Lower lobe of right lung (tissue), 2 donors: ENCODE data around the gene FXYD3. TPM values are rescaled to one million over a fixed set of nuclear protein-coding genes. Genes with fewer than 3 reads are reported as not detected.
A peak's percentile ranks its signal among the peaks of the same experiment; 100 is the strongest.

Source experiments
- ATAC-seq, 2 donors: fragments of 200-7000 bp; cut with Tn5 transposase; one replicate each; pipeline ENCODE4 v1.9.1; 2020 to 2022; ENCODE audit warnings: mild to moderate bottlenecking in 2 of 2, moderate library complexity in 2 of 2
- DNase-seq: peaks from one replicate; pipeline ENCODE4 v3.0.0-alpha.2; 2020
- H3K27ac ChIP-seq: fragments of 200-600 bp; one replicate; pipeline ENCODE4 v1.8.0; 2022
- H3K27me3 ChIP-seq: fragments of 200-600 bp; one replicate; pipeline ENCODE4 v1.8.0; 2022; ENCODE audit warnings: low read depth
- H3K36me3 ChIP-seq: fragments of 200-600 bp; one replicate; pipeline ENCODE4 v1.8.0; 2022; ENCODE audit warnings: mild to moderate bottlenecking
- H3K4me1 ChIP-seq: fragments of 200-600 bp; one replicate; pipeline ENCODE4 v1.8.0; 2022
- H3K4me3 ChIP-seq: fragments of 200-600 bp; one replicate; pipeline ENCODE4 v1.8.0; 2022; ENCODE audit warnings: mild to moderate bottlenecking
- H3K9me3 ChIP-seq: fragments of 200-600 bp; one replicate; pipeline ENCODE4 v1.8.0; 2022
- intact Hi-C: fragments of 100-400 bp; cut with DNase I; formaldehyde crosslinking; loops from one replicate; pipeline ENCODE4 v1.11.0; 2022
- total RNA-seq: library from RNA; stranded (reverse); fragmentation: NEBNext Ultra II Directional; extraction: Animal tissue kit (Norgen Biotek cat#: 25700); gene quantifications from one replicate; pipeline ENCODE4 v1.2.1, GENCODE V29; 2021
- TF ChIP-seq, protein P1 (sequence below): fragments of 200-600 bp; IDR thresholded peaks from one replicate; pipeline ENCODE4 v1.8.0; 2022; ENCODE audit warnings: antibody characterized with exemption, mild to moderate bottlenecking
- donor health status: DM: no; HTN: yes; CAD: no; lungs with severe emphysema.

FXYD3 gene
- total RNA-seq, 1 donor from 2014 or later = 135 TPM

DNA sequence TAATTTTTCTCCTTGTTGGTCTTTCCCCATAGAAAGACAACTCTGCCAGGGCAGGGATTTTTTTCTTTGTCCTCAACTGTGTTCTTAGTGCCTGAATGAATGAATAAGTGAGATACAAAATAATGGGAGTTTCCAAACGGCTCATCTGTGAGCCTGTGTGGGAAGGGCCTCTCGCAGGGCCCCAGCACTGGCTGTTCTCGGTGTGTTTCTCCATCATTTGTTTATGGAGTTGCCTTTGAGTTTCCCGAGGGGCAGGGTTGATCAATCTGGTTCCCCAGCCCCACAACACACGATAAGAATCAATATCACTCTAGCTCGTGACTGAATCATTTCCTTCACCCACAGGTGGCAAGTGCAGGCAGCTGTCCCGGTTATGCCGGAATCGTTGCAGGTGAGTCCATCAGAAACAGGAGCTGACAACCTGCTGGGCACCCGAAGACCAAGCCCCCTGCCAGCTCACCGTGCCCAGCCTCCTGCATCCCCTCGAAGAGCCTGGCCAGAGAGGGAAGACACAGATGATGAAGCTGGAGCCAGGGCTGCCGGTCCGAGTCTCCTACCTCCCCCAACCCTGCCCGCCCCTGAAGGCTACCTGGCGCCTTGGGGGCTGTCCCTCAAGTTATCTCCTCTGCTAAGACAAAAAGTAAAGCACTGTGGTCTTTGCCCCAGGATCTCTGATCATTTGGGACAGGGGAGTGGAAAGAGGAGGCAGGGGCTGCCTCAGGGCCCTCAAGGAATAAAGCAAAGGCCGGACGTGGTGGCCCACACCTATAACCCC is 53.8 kb downstream of the FXYD3 start:
- Histone ChIP-seq H3K4me1 (peaks cover 16% of the 10 kb centered on the region), H3K9me3 (peaks cover 21% of the 10 kb centered on the region), H3K36me3 (peaks cover 32% of the 10 kb centered on the region), H3K27me3 (no peaks in the 10 kb centered on the region), H3K27ac (no peak overlapping the region), H3K4me3 (no peak overlapping the region)
- ATAC-seq (peak in 1 of 2 donors; percentile 6), DNase-seq (no peak)
- intact Hi-C loops = no loop called here
- TF ChIP-seq, protein P1, sequence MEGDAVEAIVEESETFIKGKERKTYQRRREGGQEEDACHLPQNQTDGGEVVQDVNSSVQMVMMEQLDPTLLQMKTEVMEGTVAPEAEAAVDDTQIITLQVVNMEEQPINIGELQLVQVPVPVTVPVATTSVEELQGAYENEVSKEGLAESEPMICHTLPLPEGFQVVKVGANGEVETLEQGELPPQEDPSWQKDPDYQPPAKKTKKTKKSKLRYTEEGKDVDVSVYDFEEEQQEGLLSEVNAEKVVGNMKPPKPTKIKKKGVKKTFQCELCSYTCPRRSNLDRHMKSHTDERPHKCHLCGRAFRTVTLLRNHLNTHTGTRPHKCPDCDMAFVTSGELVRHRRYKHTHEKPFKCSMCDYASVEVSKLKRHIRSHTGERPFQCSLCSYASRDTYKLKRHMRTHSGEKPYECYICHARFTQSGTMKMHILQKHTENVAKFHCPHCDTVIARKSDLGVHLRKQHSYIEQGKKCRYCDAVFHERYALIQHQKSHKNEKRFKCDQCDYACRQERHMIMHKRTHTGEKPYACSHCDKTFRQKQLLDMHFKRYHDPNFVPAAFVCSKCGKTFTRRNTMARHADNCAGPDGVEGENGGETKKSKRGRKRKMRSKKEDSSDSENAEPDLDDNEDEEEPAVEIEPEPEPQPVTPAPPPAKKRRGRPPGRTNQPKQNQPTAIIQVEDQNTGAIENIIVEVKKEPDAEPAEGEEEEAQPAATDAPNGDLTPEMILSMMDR = no peak

DNA sequence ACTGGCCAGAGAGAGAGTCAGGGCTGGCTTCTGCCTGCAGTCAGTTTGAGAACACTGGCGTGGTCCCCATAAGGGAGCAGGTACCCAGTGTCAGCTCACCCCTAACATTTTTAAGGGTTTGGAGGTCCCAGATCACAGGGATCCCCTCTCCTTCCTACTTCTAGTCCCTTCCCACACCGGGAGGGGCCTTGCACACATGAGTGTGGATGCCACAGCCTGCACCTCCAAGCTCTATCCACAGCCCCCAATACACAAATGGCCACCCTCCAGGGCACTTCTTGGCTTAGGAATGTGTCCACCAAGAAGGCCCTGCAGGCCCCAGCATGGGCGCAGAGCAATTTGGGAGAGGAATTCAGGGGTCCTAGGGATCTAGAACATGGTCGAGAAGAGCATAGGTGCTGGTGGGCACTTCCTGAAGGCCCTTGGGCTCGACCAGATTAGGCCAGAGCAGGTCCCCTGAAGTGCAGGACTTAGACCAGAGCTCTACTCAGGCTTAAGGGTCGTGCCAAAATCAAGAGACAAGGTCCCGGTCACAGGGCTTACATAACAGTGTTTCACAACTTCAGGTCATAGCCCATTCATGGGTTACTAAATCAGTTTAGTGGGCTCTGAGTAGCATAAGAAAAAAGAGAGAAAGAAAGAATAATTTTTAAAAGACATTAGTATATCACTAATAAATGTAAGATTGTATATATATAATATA is 54.9 kb downstream of the FXYD3 start:
- TF ChIP-seq, protein P1 = no peak
- H3K9me3 ChIP-seq = peaks cover 15% of the 10 kb centered on the region
- peak overlapping the region; percentile 1 for H3K27ac ChIP-seq
- no peak overlapping the region for H3K4me3 ChIP-seq
- intact Hi-C loops = no loop called here
- H3K27me3 ChIP-seq = no peaks in the 10 kb centered on the region
- ATAC-seq (peak; percentile 13 to 75), DNase-seq (no peak)
- H3K36me3 ChIP-seq = peaks cover 23% of the 10 kb centered on the region
- peaks cover 16% of the 10 kb centered on the region for H3K4me1 ChIP-seq

DNA sequence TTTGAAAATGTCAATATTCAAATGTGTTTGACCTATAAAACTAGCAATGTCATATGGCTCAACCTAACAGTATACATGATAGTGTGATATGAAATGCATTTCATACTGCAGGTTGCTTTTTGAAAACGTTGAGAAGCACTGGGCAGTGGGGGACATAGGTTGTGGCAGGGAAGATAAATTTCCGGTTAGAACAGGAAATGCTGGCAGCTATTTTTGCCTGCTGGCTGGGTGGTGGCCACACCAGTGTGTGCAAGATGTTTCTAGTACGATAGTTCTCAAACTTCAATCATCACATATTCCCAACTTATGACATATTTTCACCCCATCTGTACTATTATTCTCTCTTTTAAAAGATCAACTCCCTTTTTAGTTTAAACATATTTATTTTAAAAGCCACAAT is 56.1 kb downstream of the FXYD3 start:
- H3K9me3 ChIP-seq = peaks cover 3% of the 10 kb centered on the region
- no peaks in the 10 kb centered on the region for H3K27me3 ChIP-seq
- ATAC-seq = no peak
- no peak for DNase-seq
- no peak overlapping the region for H3K27ac ChIP-seq
- H3K4me1 ChIP-seq = peaks cover 21% of the 10 kb centered on the region
- H3K4me3 ChIP-seq = no peak overlapping the region
- intact Hi-C loops = no loop called here
- peaks cover 11% of the 10 kb centered on the region for H3K36me3 ChIP-seq
- TF ChIP-seq, protein P1 = no peak

Other genes with a start within 250 kb of the FXYD3 start
- gene ZNF30, start 188.9 kb upstream of the FXYD3 start, total RNA-seq = 3.5 TPM
- gene ZNF792, start 151.6 kb upstream of the FXYD3 start, total RNA-seq = 12.1 TPM
- gene GRAMD1A, start 115.5 kb upstream of the FXYD3 start, total RNA-seq = 90.7 TPM
- 9.8 TPM for gene SCN1B, start 85.4 kb upstream of the FXYD3 start, total RNA-seq
- 28.1 TPM for gene HPN, start 74.1 kb upstream of the FXYD3 start, total RNA-seq
- gene LGI4, start 19.2 kb downstream of the FXYD3 start, total RNA-seq = 6.3 TPM
- 49.7 TPM for gene FXYD1, start 23.0 kb downstream of the FXYD3 start, total RNA-seq
- gene FXYD7, start 27.4 kb downstream of the FXYD3 start, total RNA-seq = not detected
- gene FXYD5, start 38.9 kb downstream of the FXYD3 start, total RNA-seq = 152 TPM
- 0.41 TPM for gene FAM187B, start 112.9 kb downstream of the FXYD3 start, total RNA-seq
- gene LSR, start 133.2 kb downstream of the FXYD3 start, total RNA-seq = 74.1 TPM
- 171 TPM for gene USF2, start 153.1 kb downstream of the FXYD3 start, total RNA-seq
- gene HAMP, start 166.7 kb downstream of the FXYD3 start, total RNA-seq = not detected
- not detected for gene MAG, start 176.3 kb downstream of the FXYD3 start, total RNA-seq
- gene CD22, start 213.4 kb downstream of the FXYD3 start, total RNA-seq = 19.1 TPM
- not detected for gene FFAR1, start 232.1 kb downstream of the FXYD3 start, total RNA-seq
- not detected for gene FFAR3, start 242.6 kb downstream of the FXYD3 start, total RNA-seq